Uterus (tissue), 2 donors: ENCODE data around the gene GRID2.

Experiments used
- CTCF ChIP-seq, 4 experiments: fragments of 200-600 bp in 2 of 4; fragments of 450-650 bp in 2 of 4; sonication (generic) in 2 of 4; IDR thresholded peaks; one replicate each; pipeline ENCODE4 v1.5.1; 2016 to 2019; ENCODE audit warnings: antibody characterized with exemption in 4 of 4, mild to moderate bottlenecking in 2 of 4, moderate library complexity in 1 of 4
- POLR2A ChIP-seq, 2 donors: fragments of 450-650 bp; IDR thresholded peaks; one replicate each; pipeline ENCODE4 v1.6.1; 2016; ENCODE audit warnings: antibody characterized with exemption in 2 of 2, mild to moderate bottlenecking in 1 of 2, moderate library complexity in 1 of 2

GRCh38 chr4:92421920-92422319, 118.2 kb downstream of the GRID2 start:
- TF ChIP-seq CTCF (IDR thresholded peaks at IDR 0.05) (no peak), POLR2A (IDR thresholded peaks at IDR 0.05) (no peak)
